Activated T-cell treated with anti-CD3 and anti-CD28 coated beads for 48 hours (primary cell): ENCODE results near the gene SLC25A27.

Experiments used
- DNase-seq: peaks from one replicate; pipeline ENCODE4 v3.0.0-alpha.2; 2020; ENCODE audit warnings: low read depth

Gene SLC25A27

DNA sequence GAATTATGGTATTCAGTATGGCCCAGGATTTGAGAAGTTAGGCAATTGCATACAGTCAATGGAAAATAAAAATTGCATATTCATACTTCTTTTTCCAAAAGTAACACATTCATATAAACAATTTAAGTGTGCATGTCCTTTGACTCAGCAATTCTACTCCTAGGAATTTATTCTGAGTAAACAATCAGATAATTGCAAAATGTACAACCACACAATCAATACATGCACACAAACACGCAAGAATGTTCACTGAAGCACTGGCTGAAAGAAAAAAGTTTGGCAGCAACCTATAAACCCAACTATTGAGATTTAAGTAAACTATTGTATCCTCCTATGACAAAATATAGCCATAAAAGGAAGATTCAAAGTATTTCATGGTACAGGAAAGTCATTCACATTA, 1.8 kb upstream of the SLC25A27 start:
- DNase-seq = no peak

DNA sequence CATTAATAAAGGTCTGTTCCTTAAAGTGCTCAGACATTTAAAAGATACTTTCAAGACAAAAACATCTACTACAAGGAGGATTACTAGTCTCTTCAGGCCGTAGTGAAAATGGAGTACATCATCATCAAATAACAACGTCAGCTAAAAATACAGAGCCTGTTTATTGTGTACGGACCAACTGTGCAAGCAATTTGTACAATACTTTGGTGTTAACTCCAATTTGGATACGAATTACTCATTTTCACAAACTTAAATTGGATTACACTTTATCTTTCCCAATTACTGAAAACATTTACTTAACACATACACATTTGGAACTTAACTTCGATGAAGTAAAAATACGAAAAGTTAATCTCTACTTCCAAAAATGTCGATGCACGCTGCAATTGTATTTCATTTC, 959 bp upstream of the SLC25A27 start:
- DNase-seq = no peak

GRCh38 chr6:46652232-46652602, 558 bp upstream of the SLC25A27 start:
- DNase-seq = no peak

- DNase-seq = no peak
Measured at GRCh38 chr6:46653439-46654195, 842 bp downstream of the SLC25A27 start.

- no peak for DNase-seq
Measured at GRCh38 chr6:46655803-46656202, 3.0 kb downstream of the SLC25A27 start.

DNA sequence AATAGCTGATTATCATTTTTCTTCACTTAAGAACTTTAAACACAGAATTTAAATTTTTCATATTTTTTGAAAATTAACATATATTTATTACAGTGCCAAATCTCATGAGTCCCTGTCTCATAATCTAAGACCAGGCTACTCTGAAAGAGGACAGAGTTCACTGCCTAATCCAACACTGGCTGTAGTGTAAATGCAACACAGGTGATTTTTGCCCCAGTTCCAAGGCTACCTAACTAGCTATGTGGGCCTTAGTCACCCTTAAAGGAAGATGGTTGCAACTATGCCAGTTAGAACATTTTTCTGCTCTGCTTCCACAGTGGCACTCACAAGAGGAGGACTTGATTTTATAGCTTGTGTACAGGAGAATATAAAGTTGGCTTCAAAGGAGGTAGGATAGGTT, 4.9 kb downstream of the SLC25A27 start:
- DNase-seq = no peak

DNA sequence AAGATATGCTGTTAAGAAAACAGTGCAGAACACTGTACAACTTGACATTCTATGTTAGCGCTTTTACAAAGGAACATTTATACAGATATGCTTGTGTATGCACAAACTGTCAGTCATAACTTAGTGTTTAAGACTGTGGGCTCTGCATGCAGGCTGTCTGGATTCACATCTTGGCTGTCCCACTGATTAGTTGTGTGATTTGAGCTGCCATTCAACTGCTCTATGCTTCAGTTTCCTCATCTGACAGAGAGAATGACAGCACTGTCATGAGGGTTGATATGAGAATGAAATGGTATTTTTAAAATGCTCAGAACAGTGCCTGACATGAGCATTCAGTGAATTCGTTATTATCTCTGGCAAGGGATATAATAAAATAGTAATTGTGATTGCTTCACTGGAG, 8.7 kb downstream of the SLC25A27 start:
- no peak for DNase-seq

DNA sequence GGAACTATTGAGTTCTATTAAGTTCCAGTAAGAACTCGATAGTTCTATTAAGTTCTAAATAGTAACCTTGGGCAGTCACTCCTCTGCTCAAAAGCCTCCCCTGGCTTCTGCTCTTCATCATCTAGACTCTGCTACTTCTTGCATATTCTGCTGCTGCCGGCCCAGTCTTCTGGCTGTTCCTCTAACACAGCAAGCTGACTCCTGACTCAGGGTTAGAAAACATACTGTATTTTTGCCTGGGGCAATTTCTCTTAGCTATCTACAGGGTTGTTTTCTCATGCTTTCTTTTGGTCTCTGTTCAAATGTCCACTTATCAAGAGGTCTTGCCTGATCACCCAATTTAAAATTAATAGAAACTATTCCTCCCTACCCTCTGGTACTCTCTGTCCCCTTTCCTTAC, 14.6 kb downstream of the SLC25A27 start:
- no peak for DNase-seq

GRCh38 chr6:46674410-46674809, 21.6 kb downstream of the SLC25A27 start:
- no peak for DNase-seq

GRCh38 chr6:46676604-46677313, 24.0 kb downstream of the SLC25A27 start:
- DNase-seq = no peak

DNA sequence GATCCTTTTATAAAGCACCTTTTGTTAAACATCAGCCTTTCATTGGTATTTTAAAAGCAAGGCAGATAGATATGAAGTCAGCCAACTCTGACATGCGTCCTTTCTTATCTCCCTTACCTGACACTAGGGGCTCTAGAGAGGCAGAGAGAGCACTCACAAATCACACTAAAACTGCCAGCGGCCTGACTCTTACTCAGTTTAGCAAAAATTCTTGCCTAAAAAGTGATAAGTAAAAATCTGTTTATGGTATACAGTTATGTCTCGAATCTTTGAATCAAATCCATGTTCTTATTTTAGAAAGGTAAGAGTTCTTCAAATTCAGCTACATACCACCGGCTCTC, 24.5 kb downstream of the SLC25A27 start:
- no peak for DNase-seq

DNA sequence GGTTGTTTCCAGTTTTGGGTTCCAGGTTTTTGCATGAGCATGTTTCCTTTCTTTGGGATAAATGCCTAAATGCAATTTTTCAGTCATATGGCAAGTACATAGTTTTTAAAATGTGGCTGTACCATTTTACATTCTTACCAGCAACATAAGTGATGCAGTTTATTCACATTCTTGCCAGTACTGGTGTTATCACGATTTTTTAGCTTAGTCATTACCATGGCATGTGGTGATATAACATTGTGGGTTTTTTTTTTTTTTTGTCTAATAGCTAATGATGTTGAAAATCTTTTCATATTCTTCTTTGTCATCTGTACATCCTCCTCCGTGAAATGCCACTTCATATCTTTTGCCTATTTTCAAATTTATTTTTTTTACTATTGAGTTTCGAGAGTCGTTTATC, 32.0 kb downstream of the SLC25A27 start:
- DNase-seq = no peak

DNA sequence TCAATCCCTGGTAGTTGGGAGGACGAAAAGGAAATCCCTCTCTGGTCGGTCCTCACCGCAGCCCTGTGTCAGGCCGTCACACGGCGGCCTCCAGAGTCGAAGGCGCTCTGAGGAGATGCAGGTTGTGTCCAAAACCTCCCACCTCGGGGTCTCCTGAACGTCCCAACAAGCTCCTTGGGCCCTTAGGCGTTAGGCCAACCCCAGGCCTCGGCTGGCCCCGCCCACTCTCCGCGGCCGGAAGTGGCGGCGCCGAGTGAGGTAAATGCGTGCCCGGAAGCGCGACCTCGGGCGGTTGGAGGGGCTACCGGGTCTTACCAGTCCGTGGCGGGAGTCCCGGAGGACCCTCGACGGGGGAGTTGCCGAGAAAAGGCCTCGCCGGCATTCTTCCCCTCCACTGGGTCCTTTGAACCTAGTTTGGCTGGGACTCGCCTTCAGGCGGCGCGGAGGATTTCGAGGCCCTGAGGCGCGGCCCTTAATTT, 34.9 kb downstream of the SLC25A27 start, which contains the start of gene TDRD6:
Gene TDRD6 (plus strand): TSS at position 267 of the 479 bp plus-strand sequence. CDS start 244 bp downstream, outside the sequence.
- DNase-seq = no peak

- no peak for DNase-seq
Measured at GRCh38 chr6:46688117-46688965, 35.6 kb downstream of the SLC25A27 start.

DNA sequence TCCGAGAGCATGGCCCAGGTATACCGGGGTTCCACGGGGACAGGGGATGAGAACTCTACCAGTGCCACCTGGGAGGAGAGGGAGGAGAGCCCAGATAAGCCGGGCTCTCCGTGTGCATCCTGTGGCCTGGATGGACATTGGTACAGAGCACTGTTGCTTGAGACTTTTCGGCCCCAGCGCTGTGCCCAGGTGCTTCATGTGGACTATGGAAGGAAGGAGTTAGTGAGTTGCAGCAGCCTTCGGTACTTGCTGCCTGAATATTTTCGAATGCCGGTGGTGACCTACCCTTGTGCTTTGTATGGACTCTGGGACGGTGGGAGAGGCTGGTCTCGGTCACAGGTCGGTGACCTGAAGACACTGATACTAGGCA, 36.2 kb downstream of the SLC25A27 start:
- DNase-seq = no peak

DNA sequence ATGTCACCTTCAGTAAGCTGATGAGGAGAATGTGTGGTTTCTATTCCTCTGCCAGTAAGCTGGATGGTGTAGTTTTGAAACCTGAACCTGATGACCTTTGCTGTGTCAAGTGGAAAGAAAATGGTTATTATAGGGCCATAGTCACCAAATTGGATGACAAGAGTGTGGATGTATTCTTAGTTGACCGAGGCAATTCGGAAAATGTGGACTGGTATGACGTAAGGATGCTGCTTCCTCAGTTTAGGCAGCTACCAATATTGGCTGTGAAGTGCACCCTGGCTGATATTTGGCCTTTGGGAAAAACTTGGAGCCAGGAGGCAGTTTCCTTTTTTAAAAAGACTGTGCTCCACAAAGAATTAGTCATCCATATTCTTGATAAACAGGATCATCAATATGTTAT, 36.9 kb downstream of the SLC25A27 start:
- DNase-seq = no peak

DNA sequence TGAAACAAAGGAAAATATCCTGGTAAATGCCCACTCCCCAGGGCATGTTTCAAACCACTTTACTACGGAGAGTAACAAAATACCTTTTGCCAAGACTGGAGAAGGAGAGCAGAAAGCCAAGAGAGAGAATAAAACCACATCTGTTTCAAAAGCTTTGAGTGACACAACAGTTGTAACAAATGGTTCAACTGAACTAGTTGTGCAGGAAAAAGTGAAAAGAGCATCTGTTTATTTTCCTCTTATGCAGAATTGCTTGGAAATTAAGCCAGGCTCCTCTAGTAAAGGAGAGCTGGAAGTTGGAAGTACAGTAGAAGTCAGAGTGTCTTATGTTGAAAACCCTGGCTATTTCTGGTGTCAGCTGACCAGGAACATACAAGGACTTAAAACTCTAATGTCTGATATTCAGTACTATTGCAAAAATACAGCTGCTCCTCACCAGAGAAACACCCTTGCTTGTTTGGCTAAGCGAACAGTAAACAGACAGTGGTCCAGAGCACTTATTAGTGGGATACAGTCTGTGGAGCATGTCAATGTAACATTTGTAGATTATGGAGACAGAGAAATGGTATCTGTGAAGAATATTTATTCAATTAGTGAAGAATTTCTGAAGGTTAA, 37.5 kb downstream of the SLC25A27 start:
- DNase-seq = no peak

DNA sequence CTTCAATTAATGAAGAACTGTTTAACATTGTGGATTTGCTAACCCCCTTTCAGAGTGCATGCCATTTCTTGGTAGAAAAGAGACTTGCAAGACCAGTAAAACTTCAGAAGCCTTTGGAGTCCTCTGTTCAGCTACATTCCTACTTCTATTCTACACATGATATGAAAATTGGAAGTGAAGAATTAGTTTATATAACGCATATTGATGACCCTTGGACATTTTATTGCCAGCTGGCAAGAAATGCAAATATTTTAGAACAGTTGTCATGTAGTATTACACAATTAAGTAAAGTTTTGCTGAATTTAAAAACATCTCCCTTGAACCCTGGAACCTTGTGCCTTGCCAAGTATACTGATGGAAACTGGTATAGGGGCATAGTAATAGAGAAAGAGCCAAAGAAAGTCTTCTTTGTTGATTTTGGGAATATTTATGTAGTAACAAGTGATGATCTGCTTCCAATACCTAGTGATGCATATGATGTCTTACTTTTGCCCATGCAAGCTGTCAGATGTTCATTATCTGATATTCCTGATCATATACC, 38.2 kb downstream of the SLC25A27 start:
- no peak for DNase-seq

- no peak for DNase-seq
Measured at GRCh38 chr6:46699970-46700369, 47.2 kb downstream of the SLC25A27 start.

DNA sequence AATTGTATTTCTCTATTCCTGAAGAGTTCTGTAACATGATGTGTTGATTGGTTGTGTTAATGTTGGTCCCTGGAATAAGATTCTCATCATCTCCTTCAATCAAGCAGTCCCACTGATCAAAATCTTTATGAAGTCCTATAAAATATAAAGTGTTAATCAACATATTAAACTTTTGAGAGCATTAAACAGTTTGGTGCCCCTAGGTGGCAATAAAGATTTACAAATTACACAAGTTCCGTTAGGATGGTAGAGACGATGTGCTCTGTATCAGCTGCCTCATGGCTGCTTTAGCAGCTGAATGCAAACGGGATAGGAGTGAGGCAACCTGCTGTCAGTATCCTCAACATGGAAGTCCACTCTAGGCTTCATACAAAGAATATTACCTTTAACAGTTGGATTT, 51.8 kb downstream of the SLC25A27 start:
- DNase-seq = no peak

GRCh38 chr6:46706464-46706863, 53.7 kb downstream of the SLC25A27 start:
- no peak for DNase-seq

DNA sequence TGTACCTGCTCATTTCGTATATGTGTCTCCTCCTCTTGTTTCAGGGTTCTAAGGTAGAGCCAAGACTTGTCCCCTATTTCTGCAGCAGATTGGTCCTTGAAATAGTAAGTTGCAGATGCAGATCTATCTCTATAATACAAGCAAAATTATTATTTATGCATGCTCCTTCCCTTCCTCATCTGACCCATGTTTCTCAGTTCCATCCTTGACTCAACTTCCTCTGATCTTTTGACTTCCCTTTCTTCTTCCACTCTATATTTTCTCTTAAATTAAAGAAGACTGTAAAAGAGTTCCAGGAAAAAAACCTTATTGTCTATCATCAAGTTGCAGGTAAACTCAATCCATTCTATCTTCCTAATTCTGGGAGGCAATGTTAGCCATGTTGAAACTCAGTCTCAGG, 58.7 kb downstream of the SLC25A27 start:
- DNase-seq = no peak
